ENCODE data around the gene FGFRL1.

GRCh38 chr4:1006856-1007255 is 4.6 kb upstream of the FGFRL1 start:
- TF ChIP-seq, protein P1, sequence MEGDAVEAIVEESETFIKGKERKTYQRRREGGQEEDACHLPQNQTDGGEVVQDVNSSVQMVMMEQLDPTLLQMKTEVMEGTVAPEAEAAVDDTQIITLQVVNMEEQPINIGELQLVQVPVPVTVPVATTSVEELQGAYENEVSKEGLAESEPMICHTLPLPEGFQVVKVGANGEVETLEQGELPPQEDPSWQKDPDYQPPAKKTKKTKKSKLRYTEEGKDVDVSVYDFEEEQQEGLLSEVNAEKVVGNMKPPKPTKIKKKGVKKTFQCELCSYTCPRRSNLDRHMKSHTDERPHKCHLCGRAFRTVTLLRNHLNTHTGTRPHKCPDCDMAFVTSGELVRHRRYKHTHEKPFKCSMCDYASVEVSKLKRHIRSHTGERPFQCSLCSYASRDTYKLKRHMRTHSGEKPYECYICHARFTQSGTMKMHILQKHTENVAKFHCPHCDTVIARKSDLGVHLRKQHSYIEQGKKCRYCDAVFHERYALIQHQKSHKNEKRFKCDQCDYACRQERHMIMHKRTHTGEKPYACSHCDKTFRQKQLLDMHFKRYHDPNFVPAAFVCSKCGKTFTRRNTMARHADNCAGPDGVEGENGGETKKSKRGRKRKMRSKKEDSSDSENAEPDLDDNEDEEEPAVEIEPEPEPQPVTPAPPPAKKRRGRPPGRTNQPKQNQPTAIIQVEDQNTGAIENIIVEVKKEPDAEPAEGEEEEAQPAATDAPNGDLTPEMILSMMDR (optimal IDR thresholded peaks at IDR 0.05 in 1 of 3, IDR thresholded peaks at IDR 0.05 in 1 of 3, conservative IDR thresholded peaks at IDR 0.05 in 1 of 3; ENCODE audit: extremely low read depth in 1 of 3, insufficient read depth in 2 of 3, low read length in 3 of 3): no peak
- TF ChIP-seq EZH2 (IDR thresholded peaks at IDR 0.05; ENCODE audit: low read length): no peak

All from keratinocyte (primary cell).